ENCODE measurements around the gene FHOD1.

FHOD1 gene

DNA sequence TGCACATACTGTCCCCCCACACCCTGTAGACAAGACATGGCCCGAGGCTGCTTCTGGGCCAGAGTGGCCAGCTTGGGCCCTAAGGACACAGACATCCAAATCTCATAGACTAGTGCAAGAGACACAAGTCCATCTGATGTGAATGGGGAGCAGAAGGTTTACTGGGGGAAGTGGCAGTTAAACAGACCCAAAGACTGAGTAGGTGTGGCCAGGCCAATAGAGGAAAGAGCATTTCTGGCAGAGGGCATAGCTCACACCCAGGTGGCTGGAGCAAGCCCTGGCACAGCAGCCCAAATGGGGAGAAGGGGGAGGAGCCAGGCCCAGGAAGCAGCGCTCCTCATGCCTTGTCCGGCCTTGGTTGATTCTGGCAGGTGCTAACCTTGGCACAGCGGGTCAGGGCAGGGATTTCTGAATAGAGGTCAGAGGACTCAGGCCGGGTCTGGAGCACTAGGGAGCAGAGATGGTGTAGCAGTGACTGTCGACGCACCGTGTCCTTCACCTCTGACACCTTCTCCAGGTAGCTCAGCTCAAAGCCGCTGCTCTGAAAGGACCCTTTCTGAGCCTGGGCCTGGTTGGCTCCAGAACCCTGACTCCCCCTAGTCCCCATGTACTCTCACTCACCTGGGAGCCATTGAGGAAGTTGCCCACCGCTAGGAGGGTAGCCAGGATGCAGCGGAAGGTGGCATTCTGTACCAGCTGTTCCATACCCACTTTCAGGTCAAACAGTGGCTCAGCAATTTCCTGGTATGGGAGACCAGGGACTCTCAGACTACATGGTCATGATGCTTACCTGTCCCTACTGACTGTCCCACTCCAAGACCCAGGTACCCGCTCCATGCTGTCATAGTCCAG is 16.2 kb downstream of the FHOD1 start:
- no peak for DNase-seq

DNA sequence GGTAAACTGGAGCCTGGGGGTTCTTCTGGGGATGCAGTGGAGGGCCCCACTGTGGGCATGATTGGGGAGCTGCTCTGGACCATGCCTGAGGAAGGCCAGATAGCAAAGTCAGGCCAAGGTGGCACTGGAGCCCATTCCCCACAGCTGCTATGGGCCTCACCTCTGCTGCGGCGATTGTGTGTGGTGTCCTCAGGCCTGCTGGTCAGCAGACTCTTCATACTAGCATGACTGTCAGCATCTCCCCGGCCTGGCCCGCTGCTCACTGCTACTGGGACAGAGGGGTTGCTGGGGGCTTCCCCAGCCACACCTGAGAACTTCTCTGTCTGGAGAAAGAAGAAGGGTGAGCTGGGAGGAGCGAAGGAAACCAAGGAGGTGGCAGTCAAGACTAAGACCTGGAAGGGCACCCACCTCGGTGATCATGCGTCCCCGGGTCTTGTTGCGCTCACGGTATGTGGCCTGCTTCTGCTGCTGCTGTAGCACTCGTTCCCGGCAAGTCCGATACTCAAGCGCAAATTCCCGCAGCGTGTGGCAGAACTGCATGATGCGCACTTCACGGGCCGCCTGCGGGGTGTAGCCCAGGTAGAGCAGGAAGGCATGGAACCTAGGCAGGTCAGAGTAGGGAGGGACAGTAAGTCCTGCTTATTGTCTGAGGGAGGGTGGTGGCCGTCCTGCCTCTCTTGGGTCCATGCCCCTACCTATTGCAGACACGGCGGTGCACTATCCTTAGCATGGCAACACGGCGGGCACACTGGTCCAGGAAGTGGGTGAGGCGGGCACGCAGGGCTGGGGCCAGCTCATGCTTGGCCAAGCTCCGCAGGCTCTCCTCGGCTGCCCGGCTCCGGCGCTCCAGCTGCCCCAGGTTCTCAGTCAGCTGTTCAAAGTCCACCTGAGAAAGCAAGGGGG is 17.1 kb downstream of the FHOD1 start:
- DNase-seq: no peak

DNA sequence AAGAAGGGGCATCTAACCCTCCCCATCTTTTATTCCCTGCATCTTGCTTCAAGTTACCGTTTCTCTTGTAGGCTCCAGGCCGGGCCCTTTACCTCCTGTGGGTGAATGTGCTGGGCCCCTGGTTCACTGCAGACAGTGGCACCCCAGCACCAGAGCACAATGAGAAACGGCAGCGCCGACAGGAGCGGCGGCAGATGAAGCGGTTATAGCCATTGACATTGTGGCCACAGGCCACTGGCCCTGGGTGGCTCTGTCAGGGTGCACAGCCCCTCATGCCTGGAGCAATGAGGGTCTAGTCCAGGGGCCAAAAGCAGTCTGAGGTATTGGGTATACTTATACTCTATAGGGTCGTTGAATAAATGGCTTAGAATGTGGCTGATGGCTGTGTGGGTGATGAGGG is 18.4 kb downstream of the FHOD1 start:
- DNase-seq: no peak

DNA sequence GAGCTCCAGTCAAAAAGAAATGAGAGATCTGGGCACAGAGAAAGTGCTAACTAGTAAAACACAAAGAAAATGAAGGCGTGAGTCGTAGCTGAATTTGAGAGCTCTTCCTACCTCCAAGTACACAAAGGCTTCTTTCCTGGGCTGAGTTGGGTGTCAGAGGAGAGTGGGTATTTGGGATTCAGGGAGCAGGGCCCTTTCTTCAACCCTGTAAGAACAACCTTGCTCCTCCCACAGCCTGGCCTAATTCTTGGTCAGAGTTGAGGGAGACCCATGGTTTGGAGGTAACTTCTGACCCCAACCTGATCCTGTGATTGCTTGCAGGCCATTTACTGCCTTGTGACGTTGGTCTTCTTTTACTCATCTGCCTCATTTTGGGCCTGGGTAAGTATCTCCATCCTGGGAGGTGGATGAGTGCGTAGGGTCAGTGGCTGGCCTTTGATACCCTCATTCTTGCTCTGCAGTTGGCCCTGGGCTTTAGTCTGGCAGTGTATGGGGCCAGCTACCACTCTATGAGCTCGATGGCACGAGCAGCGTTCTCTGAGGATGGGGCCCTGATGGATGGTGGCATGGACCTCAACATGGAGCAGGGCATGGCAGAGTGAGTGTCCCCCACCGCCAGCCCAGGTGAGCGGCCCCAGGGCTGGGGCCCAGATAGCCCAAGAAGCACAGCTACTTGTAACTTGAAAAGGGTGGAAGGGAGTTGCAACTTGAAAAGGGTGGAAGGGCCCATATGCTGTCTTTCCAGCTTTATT is 19.1 kb downstream of the FHOD1 start:
- no peak for DNase-seq

DNA sequence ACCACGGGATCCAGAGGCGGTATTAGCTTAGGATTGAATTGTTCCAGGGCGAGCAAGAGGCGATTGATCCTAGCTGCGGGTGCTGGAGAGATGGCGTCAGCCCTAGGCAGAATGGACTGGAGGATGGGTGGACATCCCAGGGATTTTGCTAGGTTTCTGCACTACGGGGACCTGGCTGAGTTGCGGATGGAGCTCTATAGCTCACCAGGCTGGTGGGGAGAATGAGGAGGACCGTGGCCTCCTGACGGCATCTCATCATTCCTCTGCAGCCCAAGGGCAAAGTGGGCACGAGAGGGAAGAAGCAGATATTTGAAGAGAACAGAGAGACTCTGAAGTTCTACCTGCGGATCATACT is 19.7 kb downstream of the FHOD1 start:
- DNase-seq: no peak

DNA sequence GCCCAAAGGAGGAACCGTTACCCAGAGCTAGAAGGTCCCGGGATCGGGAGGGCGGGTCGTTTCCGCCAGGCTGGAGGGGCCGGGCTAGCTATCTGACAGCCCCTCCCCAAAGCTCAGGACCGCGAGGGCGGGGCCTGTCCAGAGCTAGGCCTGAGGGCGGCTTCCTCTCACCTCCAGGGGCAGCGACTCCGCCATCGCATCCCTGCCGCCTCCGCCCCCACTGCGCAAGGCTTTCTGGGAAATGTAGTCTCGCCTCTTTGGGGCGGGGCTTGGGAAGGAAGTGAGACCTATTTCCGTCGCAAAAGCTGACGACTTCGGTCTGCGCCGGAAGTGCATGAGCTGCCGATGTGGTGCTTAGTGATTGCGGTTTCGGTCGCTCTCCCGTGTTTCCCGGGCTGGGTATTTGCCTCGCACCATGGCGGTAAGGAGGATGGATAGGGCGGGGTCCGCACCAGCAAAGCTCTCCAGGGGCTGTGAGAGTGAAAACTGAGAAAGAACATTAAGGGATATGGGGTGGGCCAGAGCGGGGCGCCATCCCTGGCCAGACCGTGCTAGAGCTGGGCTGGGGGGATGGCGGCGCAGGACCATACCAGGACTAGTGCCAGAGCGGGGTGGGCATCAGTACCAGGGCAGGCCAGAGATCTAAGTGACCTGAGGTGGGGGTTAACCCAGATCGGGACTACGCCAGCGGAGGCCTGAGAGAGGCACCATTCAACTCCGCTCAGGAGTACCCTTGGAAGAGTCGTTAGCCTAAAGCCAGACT is 20.3 kb downstream of the FHOD1 start, which contains the start of gene TMEM208:
TSS of gene TMEM208 (plus strand) at position 327 of the 763 bp plus-strand sequence. CDS start at position 416, 89 bp downstream.
- DNase-seq: peak; percentile 96

DNA sequence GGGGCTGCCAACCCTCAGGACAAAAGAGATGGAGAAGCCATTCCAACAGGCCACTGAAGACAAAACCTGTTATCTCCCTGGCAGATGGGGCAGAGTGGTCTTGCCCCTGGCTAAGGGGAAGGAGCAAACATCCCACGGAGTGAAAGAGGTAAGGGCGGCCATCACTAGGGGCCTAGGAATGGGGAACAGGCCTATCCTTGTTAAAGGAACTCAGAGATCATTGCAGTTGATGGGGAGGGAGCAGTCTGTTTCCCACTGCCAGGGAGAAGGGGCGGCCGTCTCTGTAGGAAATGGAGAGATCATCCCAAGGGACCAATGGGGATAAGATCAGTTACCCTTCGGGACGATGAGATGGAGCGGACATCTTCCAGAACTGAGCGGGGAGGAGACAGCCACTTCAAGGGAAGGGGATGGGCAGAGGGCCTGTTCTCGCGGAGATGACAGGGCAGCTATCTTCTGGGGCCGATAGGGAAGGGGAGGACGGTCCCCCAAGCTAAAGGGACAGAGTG is 20.9 kb downstream of the FHOD1 start:
- peak; percentile 72 for DNase-seq

DNA sequence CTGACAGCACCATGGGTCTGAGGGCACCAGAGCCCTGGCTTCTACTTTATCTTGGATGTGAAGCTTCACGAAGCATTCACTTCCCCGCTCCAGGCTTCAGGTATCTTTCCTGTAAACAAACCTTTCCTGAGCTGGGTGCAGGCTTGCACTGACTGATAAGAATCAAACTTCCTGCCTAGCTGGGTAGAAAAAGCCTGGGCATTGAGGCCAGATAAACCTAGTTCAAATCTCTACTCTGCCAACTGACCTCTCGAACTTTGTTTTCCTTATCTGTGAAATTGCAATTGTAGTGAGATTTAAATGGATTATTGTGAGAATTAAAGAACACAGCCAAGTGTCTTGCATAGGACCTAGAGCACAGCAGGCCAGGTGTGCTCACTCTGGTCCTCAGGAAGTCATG is 23.3 kb downstream of the FHOD1 start:
- DNase-seq: no peak

DNA sequence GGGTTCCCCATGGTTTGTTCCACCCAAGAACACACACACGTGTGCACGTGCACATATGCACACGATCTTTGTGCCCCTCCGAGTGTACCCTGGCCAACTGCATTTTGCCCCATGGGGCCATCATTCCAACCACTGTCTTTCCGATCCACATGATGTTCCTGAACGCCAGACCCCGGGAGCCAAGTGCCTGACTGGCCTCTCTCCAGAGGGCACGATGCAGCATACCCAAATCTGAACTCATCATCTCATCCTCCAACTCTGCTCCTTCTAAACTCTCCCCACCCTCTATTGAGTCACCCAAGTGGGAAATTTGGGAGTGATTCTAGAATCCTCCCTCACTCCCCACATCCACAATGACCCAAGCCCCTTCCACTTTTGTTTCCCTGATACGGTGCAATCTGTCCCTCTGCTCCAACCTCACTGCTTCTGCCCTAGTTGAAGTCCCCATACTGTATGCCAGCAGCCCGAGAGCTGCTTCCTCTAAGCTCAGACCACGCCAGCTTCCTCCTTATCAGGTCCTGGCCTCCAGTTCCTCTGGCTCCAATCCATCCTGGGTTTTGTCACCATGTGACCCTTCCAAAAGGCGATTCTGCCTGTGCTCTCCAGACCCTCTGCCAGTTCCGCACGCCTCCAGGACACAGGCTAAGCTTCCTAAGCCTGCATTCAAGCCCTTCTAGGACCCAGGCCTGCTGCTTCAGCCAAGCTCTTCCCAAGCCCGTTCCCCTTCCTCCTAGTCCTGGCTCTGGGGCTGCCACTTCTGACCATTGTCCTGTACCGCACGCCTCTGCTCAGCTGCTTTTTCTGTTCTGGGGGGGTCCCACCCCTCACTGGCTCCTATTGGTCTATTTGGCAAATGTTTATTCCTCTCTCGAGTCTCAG is 30.4 kb downstream of the FHOD1 start:
- DNase-seq: no peak

DNA sequence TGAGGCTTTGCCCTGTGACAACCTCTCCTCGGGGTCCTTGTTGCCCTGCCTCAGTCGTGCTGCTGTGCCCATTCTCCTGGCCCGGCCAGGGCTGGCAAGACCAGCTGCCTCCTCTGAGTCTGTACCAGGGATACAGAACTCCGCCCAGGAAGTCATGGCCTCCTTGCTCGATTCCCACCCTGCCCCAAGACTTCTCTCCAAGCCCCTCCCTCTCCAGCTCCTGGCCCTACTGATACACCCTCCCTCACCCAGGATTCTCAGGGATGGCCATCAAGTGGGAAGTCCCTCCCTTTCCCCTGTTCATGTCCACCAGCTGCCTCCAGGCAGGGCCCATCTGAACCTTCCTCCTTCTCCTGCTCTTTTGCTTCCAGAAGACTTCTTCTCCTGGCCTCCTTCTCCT is 31.6 kb downstream of the FHOD1 start:
- no peak for DNase-seq

DNA sequence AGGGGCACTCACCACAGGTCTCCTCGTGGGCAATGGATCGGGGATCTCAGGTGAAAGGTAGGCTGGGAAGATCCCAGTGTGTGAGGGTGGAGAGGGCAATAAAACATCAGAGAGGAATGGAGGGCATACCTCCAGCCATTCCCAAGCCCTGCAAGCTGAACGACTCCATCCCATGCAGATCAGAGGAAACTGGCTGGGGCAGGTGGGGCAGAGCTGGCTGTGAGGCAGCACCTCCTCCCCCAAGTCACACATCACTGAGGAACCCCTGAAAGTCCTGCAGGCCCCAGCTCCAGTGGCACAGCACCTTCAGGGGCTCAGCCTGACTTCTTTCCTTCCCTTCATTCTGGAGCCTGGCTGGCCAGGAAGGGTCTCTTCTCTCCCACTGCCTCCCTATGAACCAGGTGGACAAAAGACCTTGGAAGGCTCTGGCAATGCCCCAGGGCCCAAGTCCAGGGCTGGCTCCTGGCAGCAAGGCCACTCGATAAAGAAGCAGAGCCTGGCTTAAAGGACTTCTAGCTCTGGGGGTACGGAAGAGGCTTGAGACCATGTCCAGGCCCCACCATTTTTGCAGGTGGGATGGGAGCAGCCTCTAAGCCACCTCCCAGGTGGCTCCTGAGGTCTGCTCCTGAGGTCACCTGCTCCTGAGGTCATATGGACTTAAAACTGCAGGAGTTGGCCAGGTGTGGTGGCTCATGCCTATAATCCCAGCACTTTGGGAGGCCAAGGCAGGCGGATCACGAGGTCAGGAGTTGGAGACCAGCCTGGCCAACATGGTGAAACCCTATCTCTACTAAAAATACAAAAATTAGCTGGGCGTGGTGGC is 33.9 kb downstream of the FHOD1 start:
- no peak for DNase-seq

DNA sequence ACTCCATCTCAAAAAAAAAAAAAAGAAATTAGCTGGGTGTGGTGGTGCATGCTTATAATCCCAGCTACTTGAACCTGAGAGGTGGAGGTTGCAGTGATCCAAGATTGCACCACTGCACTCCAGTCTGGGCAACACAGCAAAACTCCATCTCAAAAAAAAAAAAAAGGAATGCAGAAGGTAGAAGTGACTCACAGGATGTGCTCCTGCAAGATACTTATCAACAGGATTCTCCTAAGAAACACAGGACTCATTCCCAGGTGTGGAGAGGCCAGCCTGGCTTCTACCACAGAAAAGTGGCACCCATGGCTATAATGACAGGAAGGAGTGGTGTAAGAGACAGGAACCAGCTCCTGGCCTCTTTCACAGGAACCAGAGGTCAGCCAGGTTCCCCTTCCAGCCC is 34.5 kb downstream of the FHOD1 start:
- DNase-seq: no peak

DNA sequence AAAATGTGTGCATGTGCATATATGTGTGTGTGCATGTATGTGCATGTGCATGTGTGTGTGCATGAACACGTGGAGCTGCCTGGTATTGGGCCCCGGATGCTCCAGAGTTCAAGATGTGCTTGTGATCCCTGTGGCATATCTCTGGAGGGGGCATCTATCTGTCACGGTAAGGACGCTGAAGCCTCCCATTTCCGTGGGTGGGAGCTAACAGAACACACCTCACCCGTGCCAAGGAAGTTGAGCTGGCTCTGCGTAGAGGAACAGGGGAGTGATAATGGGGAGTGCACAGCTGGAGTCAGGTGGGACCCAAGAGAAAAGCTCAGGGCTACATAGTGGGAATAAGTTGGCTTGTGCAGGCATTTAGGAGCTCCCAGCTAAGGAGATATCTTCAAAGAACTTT is 35.6 kb downstream of the FHOD1 start:
- no peak for DNase-seq

DNA sequence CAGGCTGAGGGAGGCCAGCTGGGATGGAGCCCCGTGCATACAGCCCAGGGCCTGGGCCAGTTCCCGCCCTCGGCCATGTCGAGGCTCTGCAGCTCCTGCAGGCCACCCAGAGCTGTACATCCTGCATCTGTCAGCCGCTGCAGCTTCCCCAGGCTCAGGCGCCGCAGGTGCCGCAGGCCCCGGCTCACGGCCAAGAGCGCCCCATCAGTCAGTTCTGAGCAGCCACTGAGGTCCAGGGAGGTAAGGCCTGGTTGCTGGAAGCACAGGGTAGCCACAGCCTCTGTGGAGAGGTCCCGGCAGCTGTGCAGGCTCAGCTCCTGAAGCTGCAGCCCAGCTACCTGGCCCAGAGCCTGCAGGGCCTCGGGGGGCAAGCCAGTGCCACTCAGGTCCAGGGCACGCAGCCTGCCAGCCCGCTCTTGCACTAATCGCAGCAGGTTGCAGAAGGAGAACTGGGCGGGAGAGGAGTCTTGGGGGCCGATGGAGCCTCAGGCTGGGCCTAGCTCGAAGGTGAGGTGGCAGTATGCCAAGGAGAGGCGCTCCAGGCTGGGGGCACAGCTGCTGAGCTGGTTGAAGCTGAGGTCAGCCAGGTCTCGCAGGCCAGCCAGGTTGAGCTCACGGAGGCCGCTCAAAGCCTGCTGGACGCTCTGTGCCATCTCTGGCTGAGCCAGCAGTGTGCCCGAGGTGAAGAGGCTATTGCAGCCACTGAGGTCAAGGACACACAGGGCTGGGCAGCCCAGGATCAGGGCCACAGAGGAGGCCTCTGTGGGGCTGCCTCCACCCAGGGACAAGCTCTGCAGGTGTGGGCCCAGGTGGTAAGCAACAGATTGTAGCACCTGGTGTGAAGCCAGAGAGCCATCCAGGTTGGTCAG is 37.0 kb downstream of the FHOD1 start:
- DNase-seq: no peak

DNA sequence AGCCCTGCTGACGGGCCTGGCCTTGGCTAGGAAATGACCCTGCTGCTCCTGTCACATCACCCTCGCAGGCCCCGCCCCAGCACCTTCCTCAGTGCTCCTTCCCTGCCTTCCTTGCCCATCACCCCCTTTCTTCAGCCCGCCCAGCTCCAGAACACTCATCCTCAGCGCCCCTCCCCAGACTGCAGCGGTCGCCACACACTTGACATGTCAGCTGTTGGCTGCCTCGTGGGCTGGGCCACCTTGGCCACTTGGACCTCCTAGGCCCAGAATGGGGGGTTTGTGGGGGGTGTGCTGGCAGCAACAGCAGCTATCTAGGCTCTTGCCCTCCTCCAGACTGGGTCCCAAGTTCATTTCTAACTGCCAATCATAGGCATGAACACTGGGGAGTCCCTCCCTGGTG is 37.7 kb downstream of the FHOD1 start:
- no peak for DNase-seq

DNA sequence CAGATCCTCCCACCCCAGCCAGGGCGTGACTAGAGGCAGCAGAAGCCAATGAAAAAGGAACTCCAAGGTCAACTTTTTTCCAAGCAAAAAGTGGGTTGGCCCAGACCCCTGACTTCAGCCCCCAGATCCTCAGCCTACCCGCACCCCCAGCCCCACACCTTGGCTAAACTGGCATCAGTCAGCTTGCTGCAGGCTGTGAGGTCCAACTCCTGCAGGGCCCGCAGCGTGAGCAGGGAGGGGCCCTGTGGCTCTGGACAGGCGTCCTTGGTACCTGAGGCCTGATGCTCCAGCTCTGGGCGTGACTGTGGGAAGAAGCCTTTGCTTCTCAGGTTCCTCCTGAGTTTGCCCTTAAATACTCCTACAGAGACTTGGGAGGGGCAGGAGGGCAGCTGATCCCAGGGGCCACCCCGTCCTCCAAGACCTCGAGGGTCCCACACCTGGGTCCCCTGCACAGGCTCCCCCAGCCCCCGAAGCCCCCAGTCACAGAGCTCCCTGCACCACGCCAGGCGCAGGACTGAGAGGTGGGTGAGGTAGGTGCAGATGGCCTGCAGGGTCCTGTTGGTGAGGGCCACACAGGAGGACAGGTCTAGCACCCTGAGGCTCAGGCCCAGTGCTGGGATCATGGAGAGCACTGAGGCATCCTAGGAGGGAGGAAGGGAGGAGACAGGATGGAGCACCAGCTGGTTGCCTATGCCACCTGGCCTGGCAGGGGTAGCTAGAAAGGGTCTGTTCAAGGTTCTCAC is 39.0 kb downstream of the FHOD1 start:
- no peak for DNase-seq

DNA sequence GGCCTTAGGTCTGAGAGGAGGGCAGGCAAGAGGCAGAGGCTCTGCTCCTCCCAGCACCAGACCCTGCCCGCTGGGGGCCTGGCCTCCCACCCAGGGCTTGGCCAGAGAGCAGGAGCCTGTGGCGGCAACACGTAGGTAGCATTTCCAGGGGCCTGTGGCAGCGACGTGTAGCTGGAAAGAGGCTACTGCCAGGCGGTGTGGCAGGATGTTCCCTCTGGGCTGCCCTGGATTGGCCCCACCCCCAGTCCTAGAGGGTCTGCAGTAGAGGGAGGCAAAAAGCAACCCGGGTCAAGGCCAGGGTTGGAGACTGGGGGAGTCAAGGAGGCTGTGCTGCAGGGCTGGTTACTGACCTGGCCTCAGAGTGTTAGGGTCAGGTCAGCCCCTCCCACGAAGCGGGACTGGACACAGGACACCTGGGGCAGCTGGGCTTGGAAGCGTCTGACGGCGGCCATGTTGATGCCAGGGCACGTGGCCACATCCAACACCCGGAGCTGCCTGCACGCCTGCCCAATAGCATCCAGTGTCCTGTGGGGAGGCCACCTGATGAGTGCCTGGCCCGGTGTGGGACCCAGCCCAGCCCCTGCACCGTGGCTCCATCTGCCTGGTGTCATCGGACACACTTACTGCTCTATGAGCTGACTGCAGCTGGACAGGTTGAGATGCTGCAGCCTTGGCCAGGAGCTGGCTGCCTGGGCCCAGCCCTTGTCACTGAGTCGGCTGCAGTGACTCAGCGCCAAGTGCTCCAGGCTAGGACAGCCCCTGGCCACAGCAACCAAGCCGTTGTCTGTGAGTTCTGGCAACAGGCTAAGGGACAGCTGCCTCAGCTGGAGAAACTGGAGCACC is 39.8 kb downstream of the FHOD1 start:
- DNase-seq: no peak

DNA sequence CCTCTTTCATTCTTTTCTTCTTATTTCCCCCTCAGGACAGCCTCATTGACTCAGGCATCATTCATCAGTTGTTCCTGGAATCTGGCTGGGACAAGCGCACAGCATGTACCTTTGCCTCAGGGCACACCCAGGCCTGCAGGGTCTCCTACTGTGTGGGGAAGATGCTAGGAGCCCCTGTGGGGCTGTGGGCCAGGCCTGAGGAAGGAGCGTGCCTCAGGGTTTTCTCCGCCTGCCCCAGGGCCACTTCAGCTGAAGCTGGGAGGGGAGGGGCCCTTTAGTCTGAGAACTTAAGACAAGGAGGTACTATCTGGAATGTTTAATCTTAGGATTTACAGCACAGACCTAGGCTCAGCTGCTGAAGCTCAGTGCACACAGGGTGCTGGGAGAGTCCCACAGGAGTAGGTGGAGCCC is 40.4 kb downstream of the FHOD1 start:
- DNase-seq: no peak

All from NCI-H2171 treated with DMSO at 0.1 percent for 48 hours (cell line).